Adrenal gland (tissue), 12 donors: ENCODE measurements around the gene CEBPG. TPM values are rescaled to one million over a fixed set of nuclear protein-coding genes. Genes with fewer than 3 reads are reported as not detected.

Experiments used
- DNase-seq, 7 donors: peaks; one replicate each; pipeline ENCODE4 v3.0.0-alpha.2; 2019 to 2020
- H3K27ac ChIP-seq, 5 donors: fragments of 200-600 bp; sonication (generic) in 4 of 5; 1 replicate in 3 of 5; 2 replicates in 2 of 5; pipeline versions ENCODE4 v1.5.1 to v1.8.0; 2016 to 2020; ENCODE audit warnings: mild to moderate bottlenecking in 1 of 5
- H3K27me3 ChIP-seq: fragments of 200-600 bp; 2 replicates; pipeline ENCODE4 v1.8.0; 2021
- H3K36me3 ChIP-seq, 2 donors: fragments of 200-600 bp; replicated peaks in 1 of 2; 1 replicate in 1 of 2; 2 replicates in 1 of 2; pipeline versions ENCODE4 v1.5.1 to v1.8.0; 2018 to 2022
- H3K4me1 ChIP-seq, 2 donors: fragments of 200-600 bp; replicated peaks in 1 of 2; 1 replicate in 1 of 2; 2 replicates in 1 of 2; pipeline versions ENCODE4 v1.5.1 to v1.8.0; 2018 to 2021
- H3K4me3 ChIP-seq, 4 donors: fragments of 200-600 bp; sonication (generic) in 3 of 4; one replicate each; pipeline ENCODE4 v1.5.1; 2016 to 2018
- H3K9me3 ChIP-seq, 3 donors: fragments of 200-600 bp; sonication (generic) in 1 of 3; replicated peaks in 1 of 3; 1 replicate in 2 of 3; 2 replicates in 1 of 3; pipeline versions ENCODE4 v1.5.1 to v1.8.0; 2016 to 2021
- CTCF ChIP-seq, 6 experiments: fragments of 450-650 bp in 4 of 6; fragments of 200-600 bp in 2 of 6; sonication (generic) in 1 of 6; IDR thresholded peaks; 1 replicate in 5 of 6; 2 replicates in 1 of 6; pipeline versions ENCODE4 v1.5.1 to v1.8.0; 2016 to 2021; ENCODE audit warnings: antibody characterized with exemption in 6 of 6, mild to moderate bottlenecking in 2 of 6, moderate library complexity in 1 of 6
- POLR2A ChIP-seq, 2 donors: fragments of 450-650 bp; IDR thresholded peaks; one replicate each; pipeline ENCODE4 v1.6.1; 2017; ENCODE audit warnings: antibody characterized with exemption in 2 of 2, mild to moderate bottlenecking in 2 of 2, moderate library complexity in 1 of 2
- whole genome bisulfite sequencing, 4 donors: extraction: QIAGEN DNeasy Blood & Tissue Kit in 2 of 4; methylation state at CpG; one replicate each; pipeline versions ENCODE4 v1.1.5 to v1.1.7; 2013 to 2017; 5-methylcytosine and 5-hydroxymethylcytosine counted together
- intact Hi-C, 2 donors: fragments of 100-400 bp; cut with DNase I; formaldehyde crosslinking; loops; one replicate each; pipeline versions ENCODE4 v1.14.1 to v1.15.0; 2022 to 2023
- polyA plus RNA-seq, 3 donors: library from polyadenylated mRNA; stranded (reverse); fragments of 200-250 nt in 2 of 3; fragments of 350-450 nt in 1 of 3; fragmentation: Illumina TruSeq in 1 of 3; extraction: RNeasy Lipid Tissue Mini Kit (QIAGEN cat#74804) in 1 of 3; gene quantifications; one replicate each; pipeline ENCODE4 v1.2.3, GENCODE V29; 2013 to 2014
- total RNA-seq, 9 donors: library from RNA; depleted of rRNA in 4 of 9; stranded (reverse); fragments of >200 nt in 4 of 9; fragments of 120-200 nt in 1 of 9; fragmentation: NEBNext Ultra II Directional in 1 of 9; extraction: Animal tissue kit (Norgen Biotek cat#: 25700) in 1 of 9; gene quantifications; one replicate each; pipeline versions ENCODE4 v1.1.0 to v1.2.4, GENCODE V29; 2013 to 2023
- donor health status: healthy with polysubstance abuse.
- donor health status: Bipolar disorder and iron deficiency.
- donor health status: DM: yes; HTN: yes; CAD: no.
- donor health status: DM: no; HTN: no; CAD: no.
- donor health status: DM: no; HTN: no; CAD: no.
- donor health status: DM: yes; HTN: yes; CAD: no.

CEBPG gene
- total and polyA plus RNA-seq, 12 donors = 8.9 to 21.9 (median 10.7) TPM

DNA sequence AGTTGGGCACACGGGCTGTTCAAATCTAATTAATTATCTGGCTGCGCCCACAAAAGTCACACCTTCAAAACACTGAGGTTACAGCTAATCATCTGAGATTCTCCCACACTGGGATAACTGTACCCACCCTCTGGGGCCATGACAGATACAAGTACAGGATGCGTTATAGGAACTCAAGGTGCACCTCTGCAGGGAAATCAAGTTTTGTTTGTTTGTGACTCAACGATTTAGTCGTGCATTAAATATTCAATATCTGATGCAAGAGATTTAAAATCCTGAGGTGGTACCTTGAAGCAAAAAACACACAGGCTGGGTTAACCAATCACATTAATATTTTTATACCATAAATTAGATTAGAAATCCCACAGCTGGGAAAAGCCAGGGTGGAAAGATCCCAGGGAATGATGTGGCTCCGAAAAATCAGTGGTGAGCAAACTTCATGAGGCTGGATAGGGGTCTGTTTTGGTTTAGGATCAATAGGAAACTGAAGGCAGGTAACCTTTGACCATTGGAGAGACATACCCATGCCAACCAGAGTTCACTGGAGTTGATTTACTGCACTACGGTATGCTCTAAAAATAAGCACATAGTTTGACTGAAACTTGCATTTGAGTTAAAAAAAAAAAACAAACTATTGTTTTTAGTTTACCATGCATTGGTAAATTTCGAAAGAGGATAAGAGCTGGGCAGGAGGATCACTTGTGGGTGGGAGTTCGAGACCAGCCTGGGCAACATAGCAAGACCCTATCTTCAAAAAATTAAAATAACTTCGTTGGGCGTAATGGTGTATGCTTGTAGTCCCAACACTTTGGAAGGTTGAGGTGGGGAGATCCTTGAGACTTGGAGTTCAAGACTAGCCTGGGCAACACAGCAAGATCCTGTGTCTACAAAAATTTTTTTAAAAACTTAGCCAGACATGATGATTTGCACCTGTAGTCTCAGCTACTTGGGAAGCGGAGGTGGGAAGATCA is 23.9 kb upstream of the CEBPG start:
- Histone ChIP-seq H3K4me3 (no peak overlapping the region), H3K36me3 (no peaks in the 10 kb centered on the region), H3K27me3 (no peaks in the 10 kb centered on the region), H3K27ac (no peak overlapping the region), H3K4me1 (peaks cover 0 to 11% of the 10 kb centered on the region in 2 donors), H3K9me3 (no peaks in the 10 kb centered on the region)
- intact Hi-C loops = no loop called here
- WGBS, 4 donors = 66 to 73% (median 69%) methylated on average over 12 of the region's 12 CpGs
- TF ChIP-seq CTCF (IDR thresholded peaks at IDR 0.05) (no peak), POLR2A (IDR thresholded peaks at IDR 0.05) (no peak)
- DNase-seq = no peak

- Histone ChIP-seq H3K4me3 (no peak overlapping the region), H3K36me3 (no peaks in the 10 kb centered on the region), H3K27me3 (no peaks in the 10 kb centered on the region), H3K9me3 (no peaks in the 10 kb centered on the region), H3K27ac (no peak overlapping the region), H3K4me1 (peaks cover 0 to 11% of the 10 kb centered on the region in 2 donors)
- 62 to 76% (median 71%) methylated on average over 12 of the region's 12 CpGs for WGBS, 4 donors
- intact Hi-C loops = no loop called here
- DNase-seq = no peak
- TF ChIP-seq CTCF (IDR thresholded peaks at IDR 0.05) (no peak), POLR2A (IDR thresholded peaks at IDR 0.05) (no peak)
These were observed 22.8 kb upstream of the CEBPG start for GRCh38 chr19:33350538-33351309.

- Histone ChIP-seq H3K4me3 (no peak overlapping the region), H3K27me3 (no peaks in the 10 kb centered on the region), H3K36me3 (no peaks in the 10 kb centered on the region), H3K27ac (no peak overlapping the region), H3K4me1 (no peaks in the 10 kb centered on the region), H3K9me3 (no peaks in the 10 kb centered on the region)
- DNase-seq = no peak
- intact Hi-C loops = no loop called here
- TF ChIP-seq CTCF (IDR thresholded peaks at IDR 0.05) = no peak
- TF ChIP-seq POLR2A (IDR thresholded peaks at IDR 0.05) = no peak
- 69 to 79% (median 74%) methylated on average over 2 of the region's 2 CpGs for WGBS, 4 donors
These were observed 18.0 kb upstream of the CEBPG start for GRCh38 chr19:33355535-33355934.

GRCh38 chr19:33357556-33357955 is 16.0 kb upstream of the CEBPG start:
- H3K27ac ChIP-seq = no peak overlapping the region
- no peak overlapping the region for H3K4me3 ChIP-seq
- no peak for DNase-seq
- no peaks in the 10 kb centered on the region for H3K36me3 ChIP-seq
- no peaks in the 10 kb centered on the region for H3K27me3 ChIP-seq
- TF ChIP-seq POLR2A (IDR thresholded peaks at IDR 0.05) = no peak
- no peak for TF ChIP-seq CTCF (IDR thresholded peaks at IDR 0.05)
- WGBS, 4 donors = 50 to 77% (median 62%) methylated on average over 1 of the region's 1 CpG
- intact Hi-C loops = no loop called here
- H3K4me1 ChIP-seq = no peaks in the 10 kb centered on the region
- H3K9me3 ChIP-seq = no peaks in the 10 kb centered on the region
